HEK293T (cell line): Measurements from ENCODE around the gene DNAJC19.
"Not testable (repeated sequence)": the region's sequence is repeated elsewhere in the genome, so short reads cannot be mapped to it uniquely, and the experiment has no call there.

Experiments
- CTCF ChIA-PET: fragments of 350-600 bp; formaldehyde crosslinking; extraction: SDS; loops from one replicate; lab custom pipeline; 2021; ENCODE audit warnings: antibody characterized with exemption, inconsistent platforms; lab: Yijun Ruan, JAX
- POLR2A ChIA-PET: fragments of 350-600 bp; formaldehyde crosslinking; extraction: SDS; loops from one replicate; lab custom pipeline; 2020; ENCODE audit warnings: antibody characterized with exemption, inconsistent platforms; lab: Yijun Ruan, JAX
- DNase-seq: peaks from one replicate; pipeline ENCODE4 v3.0.0; 2012; ENCODE audit warnings: mixed read lengths; ENCODE audit errors: extremely low spot score
- ARNT ChIP-seq: fragments of 450-650 bp; IDR thresholded peaks from 2 replicates; pipeline ENCODE4 v1.6.1; 2017; ENCODE audit warnings: mild to moderate bottlenecking
- BHLHE40 ChIP-seq: fragments of 450-650 bp; IDR thresholded peaks from 2 replicates; pipeline ENCODE4 v1.6.1; 2016; ENCODE audit warnings: mild to moderate bottlenecking, moderate library complexity, borderline replicate concordance
- CTBP1 ChIP-seq: fragments of 450-650 bp; IDR thresholded peaks from 2 replicates; pipeline ENCODE4 v1.6.1; 2016; ENCODE audit warnings: borderline replicate concordance
- ELF4 ChIP-seq: fragments of 450-650 bp; IDR thresholded peaks from 2 replicates; pipeline ENCODE4 v1.6.1; 2017; ENCODE audit warnings: antibody characterized with exemption
- FOXA1 ChIP-seq: fragments of 450-650 bp; IDR thresholded peaks from 2 replicates; pipeline ENCODE4 v1.6.1; 2016; ENCODE audit warnings: mild to moderate bottlenecking
- FOXK2 ChIP-seq: fragments of 450-650 bp; IDR thresholded peaks from 2 replicates; pipeline ENCODE4 v1.6.1; 2016; ENCODE audit warnings: mild to moderate bottlenecking
- FOXM1 ChIP-seq: fragments of 450-650 bp; IDR thresholded peaks from 2 replicates; pipeline ENCODE4 v1.6.1; 2017; ENCODE audit warnings: mild to moderate bottlenecking, borderline replicate concordance
- HDGF ChIP-seq: fragments of 450-650 bp; IDR thresholded peaks from 2 replicates; pipeline ENCODE4 v1.6.1; 2017; ENCODE audit warnings: antibody characterized with exemption, borderline replicate concordance
- L3MBTL2 ChIP-seq: fragments of 450-650 bp; conservative IDR thresholded peaks from 2 replicates; pipeline ENCODE4 v1.6.1; 2016; ENCODE audit warnings: mild to moderate bottlenecking
- LEF1 ChIP-seq: fragments of 450-650 bp; IDR thresholded peaks from 2 replicates; pipeline ENCODE4 v1.6.1; 2017; ENCODE audit warnings: mild to moderate bottlenecking, borderline replicate concordance
- NFRKB ChIP-seq: fragments of 450-650 bp; IDR thresholded peaks from 2 replicates; pipeline ENCODE4 v1.6.1; 2016; ENCODE audit warnings: mild to moderate bottlenecking, moderate library complexity
- PKNOX1 ChIP-seq: fragments of 450-650 bp; IDR thresholded peaks from 2 replicates; pipeline ENCODE4 v1.6.1; 2016
- SP1 ChIP-seq: fragments of 450-650 bp; IDR thresholded peaks from 2 replicates; pipeline ENCODE4 v1.6.1; 2017
- SUZ12 ChIP-seq: fragments of 450-650 bp; IDR thresholded peaks from 2 replicates; pipeline ENCODE4 v1.6.1; 2016; ENCODE audit warnings: mild to moderate bottlenecking
- TARDBP ChIP-seq: fragments of 450-650 bp; IDR thresholded peaks from 2 replicates; pipeline ENCODE4 v1.6.1; 2016
- ZNF384 ChIP-seq: fragments of 450-650 bp; IDR thresholded peaks from 2 replicates; pipeline ENCODE4 v1.6.1; 2016

Gene DNAJC19

GRCh38 chr3:181006541-181006940 lies 17.0 kb upstream of the DNAJC19 start:
- ChIA-PET POLR2A (no interaction called here), CTCF (no interaction called here)
- TF ChIP-seq CTBP1 (no peak), TARDBP (no peak), FOXA1 (no peak), L3MBTL2 (no peak), FOXM1 (no peak), BHLHE40 (no peak), LEF1 (no peak), PKNOX1 (no peak), ARNT (no peak)
- DNase-seq: no peak

- CTCF ChIA-PET, POLR2A ChIA-PET, DNase-seq: not testable (repeated sequence)
Observed at GRCh38 chr3:181003469-181003868, 13.9 kb upstream of the DNAJC19 start.

GRCh38 chr3:181002331-181002730 lies 12.8 kb upstream of the DNAJC19 start:
- POLR2A ChIA-PET, DNase-seq, CTCF ChIA-PET: not testable (repeated sequence)

- POLR2A ChIA-PET: no interaction called here
- CTCF ChIA-PET: no interaction called here
- DNase-seq: no peak
- TF ChIP-seq ELF4: no peak
Observed at GRCh38 chr3:180996415-180996932, 6.9 kb upstream of the DNAJC19 start.

GRCh38 chr3:180990505-180990904 lies 969 bp upstream of the DNAJC19 start:
- POLR2A ChIA-PET: no interaction called here
- DNase-seq: no peak
- no peak for TF ChIP-seq TARDBP
- TF ChIP-seq FOXK2: no peak
- no peak for TF ChIP-seq L3MBTL2
- TF ChIP-seq FOXA1: no peak
- no peak for TF ChIP-seq CTBP1
- TF ChIP-seq LEF1: no peak
- TF ChIP-seq NFRKB: no peak
- no peak for TF ChIP-seq ELF4
- TF ChIP-seq FOXM1: no peak
- TF ChIP-seq BHLHE40: no peak
- TF ChIP-seq ARNT: no peak
- TF ChIP-seq SP1: no peak
- no peak for TF ChIP-seq PKNOX1
- CTCF ChIA-PET: no interaction called here

- DNase-seq: no peak
- TF ChIP-seq FOXK2: no peak
- no peak for TF ChIP-seq HDGF
- no peak for TF ChIP-seq L3MBTL2
- no peak for TF ChIP-seq FOXM1
- no peak for TF ChIP-seq ZNF384
- no peak for TF ChIP-seq TARDBP
- no peak for TF ChIP-seq BHLHE40
- no peak for TF ChIP-seq LEF1
- TF ChIP-seq ELF4: no peak
- no peak for TF ChIP-seq FOXA1
- TF ChIP-seq SP1: no peak
- TF ChIP-seq PKNOX1: no peak
- no peak for TF ChIP-seq CTBP1
- TF ChIP-seq SUZ12: no peak
- ChIA-PET POLR2A (no interaction called here), CTCF (no interaction called here)
Observed at GRCh38 chr3:180987344-180987743, 2.2 kb downstream of the DNAJC19 start.

GRCh38 chr3:180986366-180986765 lies 3.2 kb downstream of the DNAJC19 start:
- CTCF ChIA-PET, POLR2A ChIA-PET, DNase-seq: not testable (repeated sequence)

GRCh38 chr3:180983136-180983535 lies 6.4 kb downstream of the DNAJC19 start:
- CTCF ChIA-PET: no interaction called here
- POLR2A ChIA-PET: no interaction called here
- DNase-seq: no peak
- TF ChIP-seq SP1: no peak
- TF ChIP-seq HDGF: no peak
- TF ChIP-seq L3MBTL2: no peak
- no peak for TF ChIP-seq FOXM1
- TF ChIP-seq FOXA1: no peak
- no peak for TF ChIP-seq ZNF384
- TF ChIP-seq LEF1: no peak
- no peak for TF ChIP-seq SUZ12
- no peak for TF ChIP-seq ARNT
- no peak for TF ChIP-seq NFRKB
- no peak for TF ChIP-seq FOXK2
